Measurements from ENCODE around the gene SESN1.

SESN1 gene

GRCh38 chr6:109009236-109009961 is 85.2 kb downstream of the SESN1 start:
- H3K9ac ChIP-seq: peak overlapping the region; percentile 57; the same call in 1 of the 2 replicates
- H3K4me2 ChIP-seq: peak overlapping the region; percentile 68
- peak overlapping the region; percentile 18; the same call in 1 of the 2 replicates for H3K27ac ChIP-seq
- no peak for TF ChIP-seq CTCF (conservative IDR thresholded peaks at IDR 0.05; ENCODE audit: low read depth, low read length)
- no peak overlapping the region for H3K4me3 ChIP-seq (IDR thresholded peaks at IDR 0.05; ENCODE audit: insufficient read depth, low read depth, low read length)
- H2AFZ ChIP-seq (ENCODE audit: low read depth): peak overlapping the region; percentile 88
- H3K27me3 ChIP-seq (ENCODE audit: insufficient read depth, low read depth): no peaks in the 10 kb centered on the region
- H3K79me2 ChIP-seq (ENCODE audit: insufficient read depth, low read depth): no peaks in the 10 kb centered on the region
- no peaks in the 10 kb centered on the region for H4K20me1 ChIP-seq (ENCODE audit: insufficient read depth)
- peaks cover 18% of the 10 kb centered on the region for H3K4me1 ChIP-seq (ENCODE audit: low read depth, poor library complexity, severe bottlenecking)
- H3K36me3 ChIP-seq (ENCODE audit: insufficient read depth): no peaks in the 10 kb centered on the region

- Histone ChIP-seq H3K4me3 (IDR thresholded peaks at IDR 0.05; ENCODE audit: insufficient read depth, low read depth, low read length) (no peak overlapping the region), H3K27ac (no peak overlapping the region), H3K79me2 (ENCODE audit: insufficient read depth, low read depth) (no peaks in the 10 kb centered on the region), H2AFZ (ENCODE audit: low read depth) (peak overlapping the region; percentile 88), H4K20me1 (ENCODE audit: insufficient read depth) (no peaks in the 10 kb centered on the region), H3K4me1 (ENCODE audit: low read depth, poor library complexity, severe bottlenecking) (peaks cover 18% of the 10 kb centered on the region), H3K9ac (peak overlapping the region; percentile 57; the same call in 1 of the 2 replicates), H3K36me3 (ENCODE audit: insufficient read depth) (no peaks in the 10 kb centered on the region), H3K27me3 (ENCODE audit: insufficient read depth, low read depth) (no peaks in the 10 kb centered on the region), H3K4me2 (peak overlapping the region; percentile 61)
- TF ChIP-seq CTCF (conservative IDR thresholded peaks at IDR 0.05; ENCODE audit: low read depth, low read length): no peak
These were observed 86.0 kb downstream of the SESN1 start for GRCh38 chr6:109008537-109009235.

- Histone ChIP-seq H3K79me2 (ENCODE audit: insufficient read depth, low read depth) (no peaks in the 10 kb centered on the region), H3K9ac (no peak overlapping the region), H3K27ac (no peak overlapping the region)
These were observed 86.6 kb downstream of the SESN1 start for GRCh38 chr6:109008054-109008453.

GRCh38 chr6:109007521-109007920 is 87.1 kb downstream of the SESN1 start:
- Histone ChIP-seq H3K4me1 (ENCODE audit: low read depth, poor library complexity, severe bottlenecking) (peaks cover 23% of the 10 kb centered on the region), H4K20me1 (ENCODE audit: insufficient read depth) (no peaks in the 10 kb centered on the region), H3K4me2 (no peak overlapping the region), H3K36me3 (ENCODE audit: insufficient read depth) (no peaks in the 10 kb centered on the region), H3K27me3 (ENCODE audit: insufficient read depth, low read depth) (no peaks in the 10 kb centered on the region), H3K27ac (no peak overlapping the region), H3K79me2 (ENCODE audit: insufficient read depth, low read depth) (no peaks in the 10 kb centered on the region), H2AFZ (ENCODE audit: low read depth) (no peak overlapping the region), H3K4me3 (IDR thresholded peaks at IDR 0.05; ENCODE audit: insufficient read depth, low read depth, low read length) (no peak overlapping the region), H3K9ac (no peak overlapping the region)
- TF ChIP-seq CTCF (conservative IDR thresholded peaks at IDR 0.05; ENCODE audit: low read depth, low read length): no peak

More at GRCh38 chr6:109008054-109008453, 86.6 kb downstream of the SESN1 start:
- no peak overlapping the region for H3K4me3 ChIP-seq (IDR thresholded peaks at IDR 0.05; ENCODE audit: insufficient read depth, low read depth, low read length)
- H3K4me2 ChIP-seq: peak overlapping the region; percentile 61
- H4K20me1 ChIP-seq (ENCODE audit: insufficient read depth): no peaks in the 10 kb centered on the region
- no peaks in the 10 kb centered on the region for H3K36me3 ChIP-seq (ENCODE audit: insufficient read depth)
- H2AFZ ChIP-seq (ENCODE audit: low read depth): no peak overlapping the region
- no peak for TF ChIP-seq CTCF (conservative IDR thresholded peaks at IDR 0.05; ENCODE audit: low read depth, low read length)
- peaks cover 18% of the 10 kb centered on the region for H3K4me1 ChIP-seq (ENCODE audit: low read depth, poor library complexity, severe bottlenecking)
- H3K27me3 ChIP-seq (ENCODE audit: insufficient read depth, low read depth): no peaks in the 10 kb centered on the region

Data from KMS-11 (cell line).